Endothelial cell (in vitro differentiated cells): ENCODE data around the gene OLAH. TPM values are rescaled to one million over a fixed set of nuclear protein-coding genes. Genes with fewer than 3 reads are reported as not detected.

Experiments
- DNase-seq: peaks from one replicate; pipeline ENCODE4 v3.0.0; 2021; ENCODE audit warnings: low spot score
- H3K27ac Mint-ChIP-seq: one replicate; pipeline ENCODE4 v1.8.0; 2021; ENCODE audit warnings: mixed read lengths, inconsistent platforms; ENCODE audit not compliant: unreplicated experiment
- H3K27me3 Mint-ChIP-seq: one replicate; pipeline ENCODE4 v1.8.0; 2021; ENCODE audit warnings: mild to moderate bottlenecking, moderate library complexity, mixed read lengths, inconsistent platforms; ENCODE audit not compliant: unreplicated experiment
- H3K36me3 Mint-ChIP-seq: one replicate; pipeline ENCODE4 v1.8.0; 2021; ENCODE audit warnings: mild to moderate bottlenecking, low read depth, mixed read lengths, inconsistent platforms; ENCODE audit not compliant: unreplicated experiment
- H3K4me1 Mint-ChIP-seq: one replicate; pipeline ENCODE4 v1.8.0; 2021; ENCODE audit warnings: mild to moderate bottlenecking, mixed read lengths, inconsistent platforms; ENCODE audit not compliant: unreplicated experiment
- H3K4me3 Mint-ChIP-seq: one replicate; pipeline ENCODE4 v1.8.0; 2021; ENCODE audit warnings: mild to moderate bottlenecking, mixed read lengths, inconsistent platforms; ENCODE audit not compliant: unreplicated experiment
- H3K9me3 Mint-ChIP-seq: one replicate; pipeline ENCODE4 v1.8.0; 2021; ENCODE audit warnings: mixed read lengths, inconsistent platforms; ENCODE audit not compliant: unreplicated experiment
- total RNA-seq: library from RNA; stranded (reverse); fragmentation: NEBNext Ultra II Directional; extraction: Animal tissue kit (Norgen Biotek cat#: 25700); gene quantifications from one replicate; pipeline ENCODE4 v1.2.1, GENCODE V29; 2021; ENCODE audit not compliant: unreplicated experiment
- TF ChIP-seq, protein P1 (sequence below): fragments of 200-600 bp; sonication (generic); IDR thresholded peaks from one replicate; pipeline ENCODE4 v1.5.0; 2021; ENCODE audit warnings: antibody characterized with exemption; ENCODE audit not compliant: unreplicated experiment

The OLAH gene
- total RNA-seq, 1 donor from 2014 or later: 0.54 TPM

DNA sequence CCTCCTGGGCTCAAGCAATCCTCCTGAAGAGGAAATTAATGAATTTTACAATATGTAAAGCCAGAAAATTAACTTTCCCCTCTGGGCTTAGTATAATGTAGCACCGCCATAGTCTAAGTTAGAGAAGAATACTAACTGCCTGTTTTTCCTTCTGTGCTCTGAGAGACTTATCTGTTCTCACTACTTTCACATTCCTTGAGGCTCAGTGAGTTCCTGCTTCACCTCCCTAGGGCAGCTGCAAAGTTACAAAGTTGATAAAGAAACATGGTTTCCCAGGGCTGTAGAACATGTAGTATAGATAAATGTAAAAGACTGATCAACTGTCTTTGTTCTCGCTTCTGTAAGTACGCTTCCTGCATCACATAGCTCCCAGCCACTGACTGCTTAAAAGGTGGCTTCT lies 16.0 kb upstream of the OLAH start:
- no peaks in the 10 kb centered on the region for H3K9me3 Mint-ChIP-seq
- TF ChIP-seq, protein P1, sequence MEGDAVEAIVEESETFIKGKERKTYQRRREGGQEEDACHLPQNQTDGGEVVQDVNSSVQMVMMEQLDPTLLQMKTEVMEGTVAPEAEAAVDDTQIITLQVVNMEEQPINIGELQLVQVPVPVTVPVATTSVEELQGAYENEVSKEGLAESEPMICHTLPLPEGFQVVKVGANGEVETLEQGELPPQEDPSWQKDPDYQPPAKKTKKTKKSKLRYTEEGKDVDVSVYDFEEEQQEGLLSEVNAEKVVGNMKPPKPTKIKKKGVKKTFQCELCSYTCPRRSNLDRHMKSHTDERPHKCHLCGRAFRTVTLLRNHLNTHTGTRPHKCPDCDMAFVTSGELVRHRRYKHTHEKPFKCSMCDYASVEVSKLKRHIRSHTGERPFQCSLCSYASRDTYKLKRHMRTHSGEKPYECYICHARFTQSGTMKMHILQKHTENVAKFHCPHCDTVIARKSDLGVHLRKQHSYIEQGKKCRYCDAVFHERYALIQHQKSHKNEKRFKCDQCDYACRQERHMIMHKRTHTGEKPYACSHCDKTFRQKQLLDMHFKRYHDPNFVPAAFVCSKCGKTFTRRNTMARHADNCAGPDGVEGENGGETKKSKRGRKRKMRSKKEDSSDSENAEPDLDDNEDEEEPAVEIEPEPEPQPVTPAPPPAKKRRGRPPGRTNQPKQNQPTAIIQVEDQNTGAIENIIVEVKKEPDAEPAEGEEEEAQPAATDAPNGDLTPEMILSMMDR: no peak
- peaks cover 22% of the 10 kb centered on the region for H3K4me1 Mint-ChIP-seq
- DNase-seq: no peak
- no peak overlapping the region for H3K4me3 Mint-ChIP-seq
- H3K27ac Mint-ChIP-seq: no peak overlapping the region
- peaks cover 3% of the 10 kb centered on the region for H3K27me3 Mint-ChIP-seq
- no peaks in the 10 kb centered on the region for H3K36me3 Mint-ChIP-seq

DNA sequence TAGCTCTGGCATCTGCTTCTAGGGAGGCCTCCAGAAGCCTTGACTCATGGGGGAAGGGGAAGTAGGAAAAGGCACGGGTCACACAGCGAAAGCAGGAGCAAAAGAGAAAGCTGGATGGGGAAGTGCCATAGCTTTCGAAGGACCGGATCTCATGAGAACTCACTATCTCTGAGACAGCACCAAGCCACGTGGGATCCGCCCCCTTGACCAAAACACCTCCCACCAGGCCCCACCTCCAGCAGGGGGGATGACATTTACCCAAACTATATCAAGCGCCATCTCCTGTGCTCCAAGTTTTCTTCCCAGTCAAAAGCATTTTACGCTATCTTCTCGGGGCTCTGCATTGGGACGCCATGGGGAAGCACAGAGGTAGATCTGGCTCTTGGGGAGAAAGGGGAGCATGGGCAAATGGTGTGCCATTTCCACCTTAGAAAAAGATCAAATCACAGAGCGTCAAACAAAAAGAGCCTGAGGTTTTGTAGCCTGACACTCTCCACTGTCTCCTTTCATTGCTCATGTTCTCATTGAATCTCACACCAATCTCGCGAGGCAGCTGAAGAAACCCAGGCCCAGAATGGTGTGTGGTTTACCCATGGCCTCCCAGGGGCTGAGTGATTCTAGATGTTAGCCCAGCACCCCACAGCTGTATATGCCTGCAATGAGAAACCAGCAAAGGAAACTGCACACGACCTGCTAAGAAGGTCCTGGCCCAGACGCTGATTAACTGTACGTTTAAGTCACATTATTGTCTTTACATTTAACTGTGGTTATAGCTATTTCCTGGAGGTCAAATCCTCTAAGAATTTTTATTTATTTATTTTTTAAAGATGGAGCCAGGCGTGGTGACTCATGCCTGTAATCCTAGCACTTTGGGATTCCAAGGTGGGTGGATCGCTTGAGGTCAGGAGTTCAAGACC lies 8.1 kb upstream of the OLAH start:
- H3K4me1 Mint-ChIP-seq: peaks cover 16% of the 10 kb centered on the region
- no peaks in the 10 kb centered on the region for H3K36me3 Mint-ChIP-seq
- no peak overlapping the region for H3K4me3 Mint-ChIP-seq
- peaks cover 3% of the 10 kb centered on the region for H3K27me3 Mint-ChIP-seq
- TF ChIP-seq, protein P1: no peak
- no peaks in the 10 kb centered on the region for H3K9me3 Mint-ChIP-seq
- no peak overlapping the region for H3K27ac Mint-ChIP-seq
- DNase-seq: no peak

DNA sequence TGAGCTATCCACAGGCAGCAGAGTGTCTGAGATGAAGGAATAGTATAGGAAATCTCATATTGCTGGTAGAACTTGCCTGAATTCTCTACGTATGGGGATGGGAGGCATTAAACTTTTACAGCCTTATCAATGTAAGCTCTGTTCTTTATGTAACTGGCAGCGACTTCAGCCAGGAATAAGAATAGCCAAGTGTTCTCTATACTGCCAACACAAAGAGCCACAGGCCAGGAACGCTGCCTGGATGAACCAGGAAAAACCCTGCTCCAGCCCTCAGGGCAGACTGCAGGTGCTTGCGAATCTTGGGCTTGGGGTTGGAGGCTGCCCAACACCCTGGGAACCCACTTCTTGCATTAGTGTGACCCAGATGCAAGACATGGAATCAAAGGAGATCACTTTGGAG lies 6.1 kb upstream of the OLAH start:
- TF ChIP-seq, protein P1: no peak
- Mint-ChIP-seq H3K27me3 (peaks cover 3% of the 10 kb centered on the region), H3K9me3 (no peaks in the 10 kb centered on the region), H3K4me3 (no peak overlapping the region), H3K36me3 (no peaks in the 10 kb centered on the region), H3K4me1 (peaks cover 19% of the 10 kb centered on the region), H3K27ac (no peak overlapping the region)
- DNase-seq: no peak

DNA sequence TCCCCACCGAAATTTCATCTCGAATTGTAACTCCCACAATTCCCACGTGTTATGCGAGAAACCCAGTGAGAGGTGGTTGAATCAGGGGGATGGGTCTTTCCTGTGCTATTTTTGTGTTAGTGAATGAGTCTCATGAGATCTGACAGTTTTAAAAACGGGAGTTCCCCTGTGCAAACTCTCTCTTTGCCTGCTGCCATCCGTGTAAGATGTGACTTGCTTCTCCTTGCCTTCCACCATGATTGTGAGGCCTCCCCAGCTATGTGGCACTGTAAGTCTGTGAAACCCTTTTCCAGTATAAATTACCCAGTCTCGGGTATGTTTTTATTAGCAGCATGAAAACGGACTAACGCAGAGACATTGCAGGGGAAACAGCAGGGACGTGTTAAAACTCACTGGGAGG lies 5.3 kb upstream of the OLAH start:
- H3K27ac Mint-ChIP-seq: no peak overlapping the region
- H3K4me1 Mint-ChIP-seq: peaks cover 19% of the 10 kb centered on the region
- TF ChIP-seq, protein P1: no peak
- no peaks in the 10 kb centered on the region for H3K9me3 Mint-ChIP-seq
- DNase-seq: no peak
- no peaks in the 10 kb centered on the region for H3K36me3 Mint-ChIP-seq
- no peak overlapping the region for H3K4me3 Mint-ChIP-seq
- H3K27me3 Mint-ChIP-seq: peaks cover 3% of the 10 kb centered on the region

DNA sequence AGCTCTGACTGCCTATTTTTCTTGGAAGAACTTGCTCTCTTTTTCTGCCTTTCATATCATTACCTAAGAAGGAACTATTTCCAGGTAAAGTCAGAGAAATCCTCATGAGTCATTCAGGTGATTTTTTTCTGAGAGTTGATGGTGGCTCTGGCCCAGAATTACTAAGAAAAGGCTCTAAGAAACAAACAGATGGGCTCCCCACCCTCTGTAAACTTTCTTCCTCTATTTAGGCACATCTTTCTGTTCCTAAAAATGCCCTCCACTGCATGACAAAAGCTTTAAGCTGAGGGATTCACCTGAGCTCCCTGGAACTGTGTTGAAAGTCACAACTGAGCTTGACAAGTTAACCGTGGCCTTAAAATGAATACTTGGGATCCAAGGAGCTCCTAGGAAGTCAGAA lies 1.6 kb downstream of the OLAH start:
- Mint-ChIP-seq H3K4me1 (peaks cover 8% of the 10 kb centered on the region), H3K27me3 (peaks cover 5% of the 10 kb centered on the region), H3K27ac (no peak overlapping the region), H3K4me3 (no peak overlapping the region), H3K36me3 (peaks cover 4% of the 10 kb centered on the region), H3K9me3 (no peaks in the 10 kb centered on the region)
- DNase-seq: no peak
- TF ChIP-seq, protein P1: no peak
